Mesodermal cell (in vitro differentiated cells): ENCODE data around the gene SEC61B.
"Not testable (repeated sequence)": the region's sequence is repeated elsewhere in the genome, so short reads cannot be mapped to it uniquely, and the experiment has no call there.

Experiments
- H3K27ac ChIP-seq: 2 replicates; pipeline ENCODE4 v1.7.0; 2013; ENCODE audit warnings: mild to moderate bottlenecking, low read depth, low read length, moderate library complexity; ENCODE audit not compliant: severe bottlenecking
- H3K36me3 ChIP-seq: 2 replicates; pipeline ENCODE4 v1.7.1; 2013; ENCODE audit warnings: mild to moderate bottlenecking, low read length, moderate library complexity; ENCODE audit not compliant: control insufficient read depth, insufficient read depth
- H3K4me1 ChIP-seq: one replicate; pipeline ENCODE4 v1.7.1; 2013; ENCODE audit warnings: mild to moderate bottlenecking, low read length; ENCODE audit not compliant: insufficient read depth, control insufficient read depth, poor library complexity, severe bottlenecking
- H3K4me3 ChIP-seq: 2 replicates; pipeline ENCODE4 v1.7.0; 2013; ENCODE audit warnings: low read length, control low read depth, mild to moderate bottlenecking; ENCODE audit not compliant: insufficient read depth, poor library complexity, severe bottlenecking; ENCODE audit errors: extremely low read depth
- H3K9me3 ChIP-seq: 2 replicates; pipeline ENCODE4 v1.7.1; 2013; ENCODE audit warnings: mild to moderate bottlenecking, low read length, moderate library complexity; ENCODE audit not compliant: control insufficient read depth
- WGBS, 2 experiments: methylation state at CpG; one replicate each; pipeline ENCODE4 v1.1.5; 2013; ENCODE audit warnings: missing lambda C conversion rate in 2 of 2; ENCODE audit not compliant: insufficient coverage in 2 of 2; 5-methylcytosine and 5-hydroxymethylcytosine counted together

Gene SEC61B

GRCh38 chr9:99237849-99238248 lies 15.8 kb downstream of the SEC61B start:
- 100% methylated on average over 3 of the region's 4 CpGs for WGBS, 2 experiments
- H3K27ac ChIP-seq, H3K9me3 ChIP-seq, H3K4me3 ChIP-seq, H3K4me1 ChIP-seq: not testable (repeated sequence)
- H3K36me3 ChIP-seq: peaks cover 39% of the 10 kb centered on the region

DNA sequence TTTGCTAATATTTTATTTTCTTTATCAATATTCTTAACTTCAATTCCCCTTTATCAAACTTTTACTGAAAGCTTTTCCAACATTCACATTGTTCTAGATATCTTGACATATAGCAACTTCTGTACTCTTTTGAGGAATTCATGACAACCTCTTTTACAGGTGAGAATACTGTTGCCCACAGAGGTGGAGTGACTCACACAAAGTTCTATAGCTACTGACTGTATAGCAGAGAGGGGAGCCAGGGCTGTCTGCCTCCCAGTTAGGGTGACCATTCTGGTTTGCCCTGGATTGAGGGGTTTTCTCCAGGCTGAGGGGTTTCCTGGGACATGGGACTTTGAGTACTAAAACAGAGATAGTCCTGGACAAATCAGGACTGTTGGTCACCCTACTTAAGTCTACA lies 16.2 kb downstream of the SEC61B start:
- Histone ChIP-seq H3K9me3 (no peaks in the 10 kb centered on the region), H3K27ac (no peak overlapping the region), H3K4me1 (peaks cover 6% of the 10 kb centered on the region), H3K36me3 (peaks cover 35% of the 10 kb centered on the region), H3K4me3 (no peak overlapping the region)

GRCh38 chr9:99239341-99240060 lies 17.4 kb downstream of the SEC61B start:
- peaks cover 6% of the 10 kb centered on the region for H3K4me1 ChIP-seq
- peaks cover 26% of the 10 kb centered on the region for H3K36me3 ChIP-seq
- no peak overlapping the region for H3K4me3 ChIP-seq
- WGBS, 2 experiments: 93 to 97% methylated on average over 4 of the region's 6 CpGs
- no peaks in the 10 kb centered on the region for H3K9me3 ChIP-seq
- no peak overlapping the region for H3K27ac ChIP-seq

GRCh38 chr9:99241106-99241505 lies 19.0 kb downstream of the SEC61B start:
- Histone ChIP-seq H3K36me3 (peaks cover 26% of the 10 kb centered on the region), H3K9me3 (no peaks in the 10 kb centered on the region), H3K4me3 (no peak overlapping the region), H3K27ac (no peak overlapping the region), H3K4me1 (peaks cover 6% of the 10 kb centered on the region)
- 78% methylated on average over 4 to 5 of the region's 7 CpGs for WGBS, 2 experiments

GRCh38 chr9:99244344-99245260 lies 22.5 kb downstream of the SEC61B start:
- WGBS, 2 experiments: 94 to 100% methylated on average over 1 of the region's 3 CpGs
- H3K4me1 ChIP-seq: peaks cover 2% of the 10 kb centered on the region
- H3K36me3 ChIP-seq: peaks cover 9% of the 10 kb centered on the region

GRCh38 chr9:99249619-99250018 lies 27.5 kb downstream of the SEC61B start:
- Histone ChIP-seq H3K27ac (no peak overlapping the region), H3K9me3 (no peaks in the 10 kb centered on the region), H3K4me3 (no peak overlapping the region), H3K36me3 (no peaks in the 10 kb centered on the region), H3K4me1 (peaks cover 3% of the 10 kb centered on the region)

More at GRCh38 chr9:99244344-99245260, 22.5 kb downstream of the SEC61B start:
- Histone ChIP-seq H3K4me3 (no peak overlapping the region), H3K27ac (no peak overlapping the region), H3K9me3 (no peaks in the 10 kb centered on the region)

- Histone ChIP-seq H3K9me3 (no peaks in the 10 kb centered on the region), H3K27ac (no peak overlapping the region), H3K4me3 (no peak overlapping the region), H3K4me1 (peaks cover 3% of the 10 kb centered on the region), H3K36me3 (no peaks in the 10 kb centered on the region)
- WGBS, 2 experiments: 81 to 87% methylated on average over 3 of the region's 4 CpGs
These were observed 29.1 kb downstream of the SEC61B start for GRCh38 chr9:99251157-99251556.

DNA sequence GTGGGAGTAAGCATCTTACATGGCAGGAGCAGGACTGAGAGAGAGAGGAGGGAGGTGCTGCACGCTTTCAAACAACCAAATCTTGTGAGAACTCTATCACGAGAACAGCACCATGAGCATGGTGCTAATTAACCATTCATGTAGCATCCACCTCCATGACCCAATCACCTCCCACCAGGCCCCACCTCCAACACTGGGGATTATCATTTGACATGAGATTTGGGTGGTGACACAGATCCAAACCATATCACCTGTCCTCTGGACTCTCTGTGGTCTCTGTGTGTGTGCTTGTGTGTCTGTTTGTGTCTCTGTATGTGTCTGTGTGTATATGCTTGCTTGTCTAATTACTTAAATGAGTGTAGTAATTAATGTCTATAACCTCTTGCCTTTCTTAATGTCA lies 31.1 kb downstream of the SEC61B start:
- no CpG with 5 or more reads among the region's 2 CpGs for WGBS, 2 experiments
- H3K9me3 ChIP-seq: no peaks in the 10 kb centered on the region
- no peaks in the 10 kb centered on the region for H3K36me3 ChIP-seq
- no peak overlapping the region for H3K4me3 ChIP-seq
- peaks cover 3% of the 10 kb centered on the region for H3K4me1 ChIP-seq
- no peak overlapping the region for H3K27ac ChIP-seq

- H3K36me3 ChIP-seq: no peaks in the 10 kb centered on the region
- no peak overlapping the region for H3K4me3 ChIP-seq
- no peak overlapping the region for H3K27ac ChIP-seq
- WGBS, 2 experiments: 93 to 94% methylated on average over 14 to 15 of the region's 15 CpGs
- H3K4me1 ChIP-seq: peaks cover 3% of the 10 kb centered on the region
- H3K9me3 ChIP-seq: no peaks in the 10 kb centered on the region
These were observed 31.8 kb downstream of the SEC61B start for GRCh38 chr9:99253772-99254431.

DNA sequence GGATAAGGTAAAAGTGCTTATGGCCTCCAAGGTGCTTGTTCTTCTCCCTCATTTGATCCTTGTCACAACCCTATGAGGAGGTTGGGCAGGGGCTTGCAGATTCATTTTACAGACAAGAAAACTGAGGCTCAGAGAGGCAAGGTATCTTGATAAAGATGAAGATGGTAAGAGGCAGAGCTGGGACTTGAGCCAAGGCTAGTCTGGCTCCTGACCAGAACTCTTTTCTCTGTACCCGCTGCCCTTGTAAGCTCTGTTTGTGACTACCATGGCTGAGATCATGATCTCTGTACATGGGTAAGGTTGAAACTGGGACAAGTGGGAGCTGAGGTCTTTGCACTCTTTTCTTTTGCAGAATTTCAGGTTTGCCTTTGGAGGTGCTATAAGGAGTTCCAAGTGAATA lies 33.6 kb downstream of the SEC61B start:
- Histone ChIP-seq H3K36me3 (no peaks in the 10 kb centered on the region), H3K4me3 (no peak overlapping the region), H3K4me1 (no peaks in the 10 kb centered on the region), H3K27ac (no peak overlapping the region), H3K9me3 (no peaks in the 10 kb centered on the region)
- 100% methylated on average over 1 of the region's 1 CpG for WGBS, 2 experiments
